CD1c-positive myeloid dendritic cell (primary cell): ENCODE measurements around the gene SERPIND1.
"Not testable (repeated sequence)": the region's sequence is repeated elsewhere in the genome, so short reads cannot be mapped to it uniquely, and the experiment has no call there.

Experiments
- DNase-seq: peaks from one replicate; pipeline ENCODE4 v3.0.0-alpha.2; 2016; ENCODE audit errors: extremely low spot score

Gene SERPIND1

GRCh38 chr22:20815477-20816050, 41.7 kb downstream of the SERPIND1 start:
- DNase-seq, result no peak

- DNase-seq, result no peak
Observed at GRCh38 chr22:20816559-20816958, 42.6 kb downstream of the SERPIND1 start.

- DNase-seq, result no peak
Observed at GRCh38 chr22:20818471-20818870, 44.6 kb downstream of the SERPIND1 start.

- no peak for DNase-seq
Observed at GRCh38 chr22:20819471-20819870, 45.6 kb downstream of the SERPIND1 start.

- not testable (repeated sequence) for DNase-seq
Observed at GRCh38 chr22:20821717-20822239, 47.9 kb downstream of the SERPIND1 start.

- no peak for DNase-seq
Observed at GRCh38 chr22:20822240-20822639, 48.3 kb downstream of the SERPIND1 start.

GRCh38 chr22:20823264-20823663, 49.4 kb downstream of the SERPIND1 start:
- DNase-seq, result no peak

- not testable (repeated sequence) for DNase-seq
Observed at GRCh38 chr22:20825216-20825615, 51.3 kb downstream of the SERPIND1 start.

GRCh38 chr22:20825624-20826023, 51.7 kb downstream of the SERPIND1 start:
- DNase-seq, result no peak

GRCh38 chr22:20826373-20827152, 52.6 kb downstream of the SERPIND1 start:
- not testable (repeated sequence) for DNase-seq

GRCh38 chr22:20829491-20830134, 55.7 kb downstream of the SERPIND1 start:
- no peak for DNase-seq

- DNase-seq, result no peak
Observed at GRCh38 chr22:20833225-20833665, 59.3 kb downstream of the SERPIND1 start.

- no peak for DNase-seq
Observed at GRCh38 chr22:20834206-20834605, 60.3 kb downstream of the SERPIND1 start.

GRCh38 chr22:20834725-20835124, 60.8 kb downstream of the SERPIND1 start:
- no peak for DNase-seq
